ENCODE results near the gene SLC32A1.

DNA sequence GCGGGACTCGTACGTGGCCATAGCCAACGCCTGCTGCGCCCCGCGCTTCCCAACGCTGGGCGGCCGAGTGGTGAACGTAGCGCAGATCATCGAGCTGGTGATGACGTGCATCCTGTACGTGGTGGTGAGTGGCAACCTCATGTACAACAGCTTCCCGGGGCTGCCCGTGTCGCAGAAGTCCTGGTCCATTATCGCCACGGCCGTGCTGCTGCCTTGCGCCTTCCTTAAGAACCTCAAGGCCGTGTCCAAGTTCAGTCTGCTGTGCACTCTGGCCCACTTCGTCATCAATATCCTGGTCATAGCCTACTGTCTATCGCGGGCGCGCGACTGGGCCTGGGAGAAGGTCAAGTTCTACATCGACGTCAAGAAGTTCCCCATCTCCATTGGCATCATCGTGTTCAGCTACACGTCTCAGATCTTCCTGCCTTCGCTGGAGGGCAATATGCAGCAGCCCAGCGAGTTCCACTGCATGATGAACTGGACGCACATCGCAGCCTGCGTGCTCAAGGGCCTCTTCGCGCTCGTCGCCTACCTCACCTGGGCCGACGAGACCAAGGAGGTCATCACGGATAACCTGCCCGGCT, 3.4 kb downstream of the SLC32A1 start:
- TF ChIP-seq ESRRG (CRISPR knock-in tag; IDR thresholded peaks at IDR 0.05) (no peak), CSDC2 (CRISPR knock-in tag; IDR thresholded peaks at IDR 0.05) (no peak)

Measured in SK-N-SH treated with all-trans-retinoic acid at 6 μM for 48 hours (cell line).